ENCODE measurements around the gene CIZ1.

The CIZ1 gene

GRCh38 chr9:128121924-128122808 is 69.2 kb downstream of the CIZ1 start:
- no peak for DNase-seq

DNA sequence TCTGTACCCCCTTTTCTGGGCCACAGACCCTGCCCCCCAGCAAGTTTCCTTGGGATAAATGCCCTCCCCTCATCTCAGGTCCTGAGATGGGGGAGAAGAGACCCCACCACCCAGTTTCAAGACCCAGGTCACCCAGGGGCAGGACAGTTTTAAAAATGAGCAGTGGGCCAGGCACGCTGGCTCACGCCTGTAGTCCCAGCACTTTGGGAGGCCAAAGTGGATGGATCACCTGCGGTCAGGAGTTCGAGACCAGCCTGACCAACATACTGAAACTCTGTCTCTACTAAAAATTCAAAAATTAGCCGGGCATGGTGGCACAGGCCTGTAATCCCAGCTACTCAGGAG is 69.9 kb downstream of the CIZ1 start:
- no peak for DNase-seq

- DNase-seq = no peak
Observed at GRCh38 chr9:128120741-128121465, 70.5 kb downstream of the CIZ1 start.

DNA sequence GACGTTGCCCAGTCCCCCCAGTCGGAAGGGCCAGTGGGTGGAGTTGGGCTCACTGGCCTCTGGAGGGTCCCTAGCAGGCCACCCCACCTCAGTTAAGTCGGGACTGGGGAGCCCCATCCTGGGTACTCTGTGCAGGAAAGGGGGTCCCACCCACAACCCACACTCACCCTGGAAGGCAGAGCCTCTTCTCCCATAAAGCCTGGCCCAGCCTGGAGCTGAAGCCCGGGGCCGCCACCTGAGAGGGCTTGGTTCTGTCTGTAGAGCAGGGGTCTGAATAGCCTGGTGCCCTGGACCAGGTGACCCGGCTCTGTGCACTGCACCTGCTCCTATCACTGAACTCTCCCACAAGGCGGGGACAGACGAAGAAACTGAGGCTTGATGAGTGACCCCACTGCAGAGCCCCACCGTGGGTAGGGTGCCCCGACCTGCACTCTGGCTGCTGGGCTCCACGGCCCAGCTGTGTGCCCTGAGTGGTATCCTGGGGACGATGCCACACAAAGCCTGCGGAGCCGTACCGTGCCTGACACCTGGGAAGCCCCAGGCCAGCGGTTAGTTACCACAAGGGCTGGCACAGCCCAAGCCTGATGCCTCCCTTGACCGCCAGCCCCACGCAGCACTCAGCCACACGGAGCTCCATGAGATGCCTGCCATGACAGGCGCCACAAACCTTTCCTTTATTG is 71.2 kb downstream of the CIZ1 start:
- DNase-seq = no peak

DNA sequence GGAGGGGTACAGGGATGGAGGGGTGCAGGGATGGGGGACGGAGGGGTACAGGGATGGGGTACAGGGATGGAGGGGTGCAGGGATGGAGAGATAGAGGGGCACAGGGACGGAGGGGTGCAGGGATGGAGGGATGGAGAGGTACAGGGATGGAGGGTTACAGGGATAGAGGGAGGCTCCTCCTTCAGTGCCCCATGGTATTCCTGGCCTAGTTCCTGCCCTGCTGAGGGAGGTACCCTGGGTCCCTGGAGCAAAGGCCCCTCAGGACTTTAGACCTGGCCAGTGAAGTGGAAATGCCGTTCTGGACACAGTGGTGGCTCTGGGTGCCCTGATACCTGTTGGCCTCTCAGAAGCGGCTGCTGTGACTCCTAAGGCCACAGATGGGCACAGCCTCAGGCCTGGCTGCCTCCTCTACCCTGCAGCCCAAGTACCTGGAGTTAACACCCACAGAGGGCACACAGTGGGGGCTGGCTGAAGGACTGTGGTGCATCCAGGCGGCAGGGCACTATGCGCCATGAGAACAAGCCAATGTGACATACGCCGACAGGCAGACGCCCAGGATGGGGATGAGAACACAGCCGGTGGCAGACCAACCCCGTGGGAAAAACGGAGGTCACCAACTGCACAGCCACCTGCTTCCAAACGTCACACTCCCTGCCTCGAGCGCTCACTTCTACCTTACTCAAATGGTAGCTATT is 72.3 kb downstream of the CIZ1 start:
- no peak for DNase-seq

DNA sequence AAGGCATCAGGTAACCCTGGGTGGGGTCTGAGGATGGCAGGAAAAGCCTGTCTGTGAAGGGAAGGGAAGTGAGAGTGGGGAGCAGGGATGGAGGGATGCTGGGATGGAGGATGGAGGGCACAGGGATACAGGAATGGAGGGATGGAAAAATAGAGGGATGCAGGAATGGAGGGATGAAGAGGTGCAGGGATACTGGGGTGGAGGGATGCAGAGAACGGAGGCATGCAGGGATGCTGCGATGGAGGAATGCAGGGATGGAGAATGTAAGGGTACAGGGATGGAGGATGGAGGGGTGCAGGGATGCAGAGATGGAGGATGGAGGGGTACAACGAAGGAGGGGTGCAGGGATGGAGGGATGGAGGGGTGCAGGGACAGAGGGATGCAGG is 72.9 kb downstream of the CIZ1 start:
- no peak for DNase-seq

GRCh38 chr9:128117613-128118471 is 73.5 kb downstream of the CIZ1 start:
- DNase-seq = no peak

DNA sequence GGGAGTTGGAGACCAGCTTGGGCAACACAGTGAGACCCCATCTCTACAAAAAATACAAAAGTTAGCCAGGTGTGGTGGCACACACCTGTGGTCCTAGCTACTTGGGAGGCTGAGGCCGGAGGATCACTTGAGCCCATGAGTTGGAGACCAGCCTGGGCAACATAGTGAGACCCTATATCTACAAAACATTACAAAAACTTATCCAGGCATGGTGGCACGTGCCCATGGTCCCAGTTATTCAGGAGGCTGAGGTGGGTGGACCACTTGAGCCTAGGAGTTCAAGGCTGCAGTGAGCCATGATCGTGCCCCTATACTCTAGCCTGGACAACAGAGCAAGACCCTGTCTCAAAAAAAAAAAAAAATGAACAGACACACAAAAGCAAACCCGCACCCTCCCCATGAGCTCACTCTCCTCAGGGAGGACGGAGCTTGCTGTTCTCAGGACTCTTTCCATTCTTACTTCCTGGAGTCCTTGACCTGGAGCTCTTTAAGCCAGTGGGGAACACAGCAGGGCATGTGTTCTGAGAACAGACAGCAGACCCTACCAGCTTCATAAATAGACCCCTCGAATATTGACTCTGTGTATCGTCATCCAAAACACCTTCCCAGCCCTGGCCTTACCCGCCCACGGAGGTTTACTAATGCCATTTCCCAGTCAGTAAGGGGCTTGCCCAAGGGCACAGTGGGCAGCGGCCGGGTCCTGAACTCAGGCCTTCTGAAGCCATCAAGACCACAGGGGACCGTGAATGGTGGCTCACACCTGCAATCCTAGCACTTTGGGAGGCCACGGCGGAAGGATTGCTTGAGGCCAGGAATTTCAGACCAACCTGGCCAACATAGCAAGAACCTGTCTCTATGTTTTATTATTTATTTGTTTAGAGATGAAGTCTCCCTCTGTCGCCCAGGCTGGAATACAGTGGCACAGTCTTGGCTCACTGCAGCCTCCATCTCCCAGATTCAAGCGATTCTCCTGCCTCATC is 75.0 kb downstream of the CIZ1 start:
- DNase-seq = no peak
